Central memory CD8-positive, alpha-beta T cell (primary cell): ENCODE measurements around the gene EGLN2.
"Not testable (repeated sequence)": the region's sequence is repeated elsewhere in the genome, so short reads cannot be mapped to it uniquely, and the experiment has no call there.

Experiments used
- ATAC-seq: fragments of 150-1000 bp; cut with Tn5 transposase; replicated peaks from 2 replicates; pipeline ENCODE4 v1.10.0; 2022; ENCODE audit warnings: mild to moderate bottlenecking, moderate FRiP score, moderate number of reproducible peaks; ENCODE audit not compliant: poor library complexity, severe bottlenecking; ENCODE audit errors: extremely low read depth
- DNase-seq, 2 donors: peaks; one replicate each; pipeline ENCODE4 v3.0.0; 2021; ENCODE audit warnings: low spot score in 2 of 2
- H3K27ac Mint-ChIP-seq: one replicate; pipeline ENCODE4 v1.8.0; 2022; ENCODE audit warnings: low read depth, mild to moderate bottlenecking, moderate library complexity, mixed read lengths
- H3K27me3 Mint-ChIP-seq: one replicate; pipeline ENCODE4 v1.8.0; 2022; ENCODE audit warnings: mixed read lengths
- H3K36me3 Mint-ChIP-seq: one replicate; pipeline ENCODE4 v1.8.0; 2022; ENCODE audit warnings: mild to moderate bottlenecking, moderate library complexity, mixed read lengths; ENCODE audit not compliant: insufficient read depth
- H3K4me1 Mint-ChIP-seq: one replicate; pipeline ENCODE4 v1.8.0; 2022; ENCODE audit warnings: mixed read lengths
- H3K4me3 Mint-ChIP-seq: one replicate; pipeline ENCODE4 v1.8.0; 2022; ENCODE audit warnings: mild to moderate bottlenecking, moderate library complexity, mixed read lengths
- H3K9me3 Mint-ChIP-seq: one replicate; pipeline ENCODE4 v1.8.0; 2022; ENCODE audit warnings: mixed read lengths

Gene EGLN2

DNA sequence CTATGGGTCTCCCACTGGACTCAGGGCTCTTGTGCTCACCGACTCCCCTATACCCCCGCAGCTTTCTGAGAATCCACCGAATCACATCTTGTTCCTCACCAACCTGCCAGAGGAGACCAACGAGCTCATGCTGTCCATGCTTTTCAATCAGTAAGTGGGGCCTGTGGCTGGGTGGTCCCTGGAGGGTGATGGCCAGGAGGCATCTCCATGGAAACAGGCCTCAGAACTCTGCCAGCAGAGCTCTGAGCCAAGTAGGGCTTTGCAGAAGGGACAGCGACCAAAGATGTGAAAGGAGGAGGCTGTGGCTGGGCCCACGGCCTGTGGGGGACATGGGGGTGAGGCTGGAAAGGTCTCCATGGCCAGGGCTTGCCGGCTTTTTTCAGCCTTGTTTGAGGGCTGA lies 35.5 kb upstream of the EGLN2 start:
- H3K9me3 Mint-ChIP-seq = no peaks in the 10 kb centered on the region
- peak overlapping the region; percentile 24 for H3K4me3 Mint-ChIP-seq

DNA sequence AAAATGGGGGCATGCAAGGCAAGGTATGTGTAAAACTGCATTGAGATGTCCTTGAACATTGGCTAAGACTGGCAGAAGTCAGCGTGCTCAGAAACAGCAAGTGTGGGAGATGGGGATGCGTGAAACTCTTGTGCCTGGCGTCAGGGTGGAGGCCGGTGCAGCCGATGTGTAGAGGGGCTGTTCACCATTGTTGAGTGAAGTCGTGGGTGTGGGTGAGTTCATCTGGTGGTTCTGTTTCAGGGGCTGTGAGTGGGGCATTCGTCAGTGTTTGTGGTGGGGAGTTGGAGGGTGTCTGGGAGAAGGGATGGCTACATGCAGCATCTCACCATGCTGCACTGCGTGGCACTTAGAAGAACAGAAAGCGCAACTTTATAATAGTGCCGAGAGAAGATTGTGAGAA lies 35.0 kb upstream of the EGLN2 start:
- Mint-ChIP-seq H3K4me3 (peak overlapping the region; percentile 24), H3K36me3 (peaks cover 84% of the 10 kb centered on the region), H3K9me3 (no peaks in the 10 kb centered on the region), H3K27ac (peak overlapping the region; percentile 90), H3K27me3 (no peaks in the 10 kb centered on the region), H3K4me1 (peaks cover 49% of the 10 kb centered on the region)
- DNase-seq (no peak), ATAC-seq (no peak)

More for the DNA sequence above, 35.5 kb upstream of the EGLN2 start:
- Mint-ChIP-seq H3K27me3 (no peaks in the 10 kb centered on the region), H3K4me1 (peaks cover 50% of the 10 kb centered on the region), H3K36me3 (peaks cover 85% of the 10 kb centered on the region), H3K27ac (peak overlapping the region; percentile 90)
- no peak for ATAC-seq
- DNase-seq = no peak

- ATAC-seq = not testable (repeated sequence)
- H3K36me3 Mint-ChIP-seq = peaks cover 70% of the 10 kb centered on the region
These were observed 32.6 kb upstream of the EGLN2 start for GRCh38 chr19:40766385-40766784.

DNA sequence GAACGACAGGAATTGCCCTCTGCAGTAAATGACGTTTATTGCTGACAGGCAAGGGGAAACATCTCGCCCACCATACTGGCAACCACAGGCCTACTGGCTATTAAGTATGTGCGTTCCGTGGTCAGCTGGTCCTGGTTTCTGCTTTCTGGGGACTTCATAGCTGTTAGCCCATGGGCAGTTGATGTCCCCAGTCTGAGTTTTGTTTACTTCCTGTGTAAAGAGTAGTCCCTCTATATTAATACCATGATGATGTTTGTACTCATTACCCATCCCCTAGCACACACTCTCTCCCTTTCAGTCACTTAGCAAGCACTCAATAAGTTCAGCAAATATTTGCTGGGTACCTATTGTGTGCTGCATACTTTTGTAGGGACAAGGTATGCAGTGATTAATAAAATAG lies 30.1 kb upstream of the EGLN2 start:
- Mint-ChIP-seq H3K4me3 (no peak overlapping the region), H3K27me3 (no peaks in the 10 kb centered on the region), H3K9me3 (no peaks in the 10 kb centered on the region), H3K36me3 (peaks cover 45% of the 10 kb centered on the region), H3K27ac (no peak overlapping the region), H3K4me1 (peaks cover 30% of the 10 kb centered on the region)
- no peak for ATAC-seq
- no peak for DNase-seq

More at GRCh38 chr19:40766385-40766784, 32.6 kb upstream of the EGLN2 start:
- not testable (repeated sequence) for H3K4me3 Mint-ChIP-seq, DNase-seq, H3K27me3 Mint-ChIP-seq, H3K9me3 Mint-ChIP-seq
- peak overlapping the region; percentile 90 for H3K27ac Mint-ChIP-seq
- peaks cover 53% of the 10 kb centered on the region for H3K4me1 Mint-ChIP-seq

GRCh38 chr19:40771101-40771862 lies 27.7 kb upstream of the EGLN2 start:
- ATAC-seq, H3K9me3 Mint-ChIP-seq, H3K4me3 Mint-ChIP-seq, H3K27ac Mint-ChIP-seq, DNase-seq, H3K4me1 Mint-ChIP-seq, H3K27me3 Mint-ChIP-seq: not testable (repeated sequence)
- H3K36me3 Mint-ChIP-seq = peaks cover 21% of the 10 kb centered on the region

GRCh38 chr19:40774916-40775631 lies 23.9 kb upstream of the EGLN2 start, which contains the start of gene MIA:
Gene MIA, plus strand, starts transcription at chr19:40775521. Its CDS starts 22 bp downstream, at chr19:40775543.
- peaks cover 40% of the 10 kb centered on the region for H3K4me1 Mint-ChIP-seq
- peaks cover 14% of the 10 kb centered on the region for H3K36me3 Mint-ChIP-seq
- H3K27ac Mint-ChIP-seq = no peak within 1 kb of the TSS
- H3K4me3 Mint-ChIP-seq = no peak within 1 kb of the TSS
- no peak for ATAC-seq
- H3K27me3 Mint-ChIP-seq = no peaks in the 10 kb centered on the region
- no peaks in the 10 kb centered on the region for H3K9me3 Mint-ChIP-seq
- DNase-seq = no peak

DNA sequence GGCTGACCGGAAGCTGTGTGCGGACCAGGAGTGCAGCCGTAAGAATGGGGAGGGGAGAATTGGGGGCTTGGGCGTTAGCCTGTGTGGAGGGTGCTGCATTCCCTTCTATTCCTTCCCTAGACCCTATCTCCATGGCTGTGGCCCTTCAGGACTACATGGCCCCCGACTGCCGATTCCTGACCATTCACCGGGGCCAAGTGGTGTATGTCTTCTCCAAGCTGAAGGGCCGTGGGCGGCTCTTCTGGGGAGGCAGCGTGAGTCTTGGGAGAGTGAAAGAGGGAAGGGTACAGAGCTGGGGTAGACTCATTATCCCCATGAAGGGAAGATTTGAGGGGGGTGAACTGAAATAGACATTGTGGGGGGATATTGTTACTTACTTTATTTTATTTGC lies 23.4 kb upstream of the EGLN2 start:
- H3K27ac Mint-ChIP-seq = no peak overlapping the region
- H3K9me3 Mint-ChIP-seq = no peaks in the 10 kb centered on the region
- H3K4me3 Mint-ChIP-seq = no peak overlapping the region
- H3K4me1 Mint-ChIP-seq = peaks cover 42% of the 10 kb centered on the region
- DNase-seq (no peak), ATAC-seq (no peak)
- H3K36me3 Mint-ChIP-seq = peaks cover 18% of the 10 kb centered on the region
- H3K27me3 Mint-ChIP-seq = no peaks in the 10 kb centered on the region

- Mint-ChIP-seq H3K4me1 (peaks cover 40% of the 10 kb centered on the region), H3K27me3 (no peaks in the 10 kb centered on the region), H3K4me3 (no peak overlapping the region), H3K36me3 (peaks cover 21% of the 10 kb centered on the region), H3K27ac (peak overlapping the region; percentile 94), H3K9me3 (no peaks in the 10 kb centered on the region)
- ATAC-seq (no peak), DNase-seq (no peak)
These were observed 22.6 kb upstream of the EGLN2 start for GRCh38 chr19:40776364-40776763.

DNA sequence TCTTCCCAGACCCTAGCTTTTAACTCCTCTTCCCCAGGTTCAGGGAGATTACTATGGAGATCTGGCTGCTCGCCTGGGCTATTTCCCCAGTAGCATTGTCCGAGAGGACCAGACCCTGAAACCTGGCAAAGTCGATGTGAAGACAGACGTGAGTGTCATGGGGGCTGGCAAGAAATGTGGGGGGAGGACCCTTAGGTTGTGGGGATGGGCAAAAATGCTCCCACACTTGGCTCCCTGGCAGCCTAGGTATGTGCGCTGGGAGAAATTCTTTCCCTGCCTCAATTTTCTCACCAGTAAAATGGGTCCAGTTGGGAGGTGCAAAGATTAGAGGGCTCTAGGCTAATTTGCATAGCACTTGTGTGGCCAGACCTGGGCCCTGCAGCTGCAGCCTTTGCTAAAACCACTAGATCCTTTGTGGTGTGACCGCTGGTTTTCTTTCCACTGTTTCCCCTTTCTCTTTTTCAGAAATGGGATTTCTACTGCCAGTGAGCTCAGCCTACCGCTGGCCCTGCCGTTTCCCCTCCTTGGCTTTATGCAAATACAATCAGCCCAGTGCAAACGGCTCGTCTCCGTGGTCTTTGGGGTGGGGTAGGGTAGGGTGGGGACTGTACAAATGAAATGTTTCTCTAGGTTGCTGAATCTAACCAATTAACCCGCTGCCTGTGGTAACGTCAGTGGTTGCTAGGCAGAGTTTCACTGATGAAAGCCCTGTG lies 21.9 kb upstream of the EGLN2 start:
- ATAC-seq (peak; percentile 84), DNase-seq (peak; percentile 79 to 90)
- no peaks in the 10 kb centered on the region for H3K9me3 Mint-ChIP-seq
- peak overlapping the region; percentile 91 for H3K4me3 Mint-ChIP-seq
- peaks cover 22% of the 10 kb centered on the region for H3K36me3 Mint-ChIP-seq
- H3K27me3 Mint-ChIP-seq = no peaks in the 10 kb centered on the region
- peaks cover 40% of the 10 kb centered on the region for H3K4me1 Mint-ChIP-seq
- H3K27ac Mint-ChIP-seq = peak overlapping the region; percentile 94

- Mint-ChIP-seq H3K4me1 (peaks cover 40% of the 10 kb centered on the region), H3K27me3 (no peaks in the 10 kb centered on the region), H3K27ac (peak overlapping the region; percentile 94), H3K9me3 (no peaks in the 10 kb centered on the region), H3K4me3 (peak overlapping the region; percentile 91), H3K36me3 (peaks cover 24% of the 10 kb centered on the region)
- ATAC-seq (no peak), DNase-seq (no peak)
These were observed 21.4 kb upstream of the EGLN2 start for GRCh38 chr19:40777645-40777936.

- Mint-ChIP-seq H3K27me3 (no peaks in the 10 kb centered on the region), H3K36me3 (peaks cover 24% of the 10 kb centered on the region), H3K4me1 (peaks cover 41% of the 10 kb centered on the region), H3K9me3 (no peaks in the 10 kb centered on the region), H3K27ac (peak within 1 kb of the TSS; percentile 94), H3K4me3 (peak within 1 kb of the TSS; percentile 91)
- DNase-seq (peak; percentile 99 to 100), ATAC-seq (peak; percentile 83)
These were observed 20.9 kb upstream of the EGLN2 start, which contains the start of gene RAB4B for GRCh38 chr19:40777937-40778705. Gene RAB4B, plus strand, starts transcription at chr19:40778247. Its CDS starts 129 bp downstream, at chr19:40778376.

DNA sequence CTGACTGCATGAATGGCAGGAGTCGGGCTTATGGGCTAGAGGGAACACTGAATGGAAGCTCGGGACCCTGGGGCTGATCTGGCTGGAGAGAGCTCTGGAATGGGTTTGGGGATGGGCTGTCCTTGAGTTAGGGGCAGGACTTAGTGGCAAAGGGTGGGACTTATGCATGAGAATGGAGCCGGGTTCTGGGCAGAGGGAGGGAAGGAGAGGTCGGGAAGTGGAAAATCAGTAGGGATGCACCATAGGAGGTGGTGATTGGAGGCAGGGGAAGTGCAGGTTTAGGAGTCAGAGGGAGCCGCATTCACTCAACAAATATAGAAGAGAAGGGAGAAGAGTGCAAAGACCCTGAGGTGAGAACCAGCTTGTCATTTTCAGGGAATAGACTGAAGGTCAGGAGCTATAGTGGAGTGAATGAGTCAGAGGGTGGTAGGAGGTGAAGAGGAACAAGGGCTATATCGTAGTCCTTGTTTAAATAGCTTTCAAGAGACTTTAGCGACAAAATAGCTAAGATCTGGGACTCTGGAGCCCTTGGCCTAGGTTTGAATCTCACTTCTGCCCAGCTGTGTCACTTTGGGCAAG lies 20.2 kb upstream of the EGLN2 start:
- no peak for ATAC-seq
- Mint-ChIP-seq H3K9me3 (no peaks in the 10 kb centered on the region), H3K36me3 (peaks cover 24% of the 10 kb centered on the region), H3K27ac (peak overlapping the region; percentile 94), H3K4me1 (peaks cover 46% of the 10 kb centered on the region), H3K4me3 (peak overlapping the region; percentile 91), H3K27me3 (no peaks in the 10 kb centered on the region)
- no peak for DNase-seq
